ENCODE measurements around the gene ASPN. TPM values are rescaled to one million over a fixed set of nuclear protein-coding genes. Genes with fewer than 3 reads are reported as not detected.

Gene ASPN
- total and polyA plus RNA-seq, 2 experiments from 2014 or later, result 5.3 to 6.3 TPM

DNA sequence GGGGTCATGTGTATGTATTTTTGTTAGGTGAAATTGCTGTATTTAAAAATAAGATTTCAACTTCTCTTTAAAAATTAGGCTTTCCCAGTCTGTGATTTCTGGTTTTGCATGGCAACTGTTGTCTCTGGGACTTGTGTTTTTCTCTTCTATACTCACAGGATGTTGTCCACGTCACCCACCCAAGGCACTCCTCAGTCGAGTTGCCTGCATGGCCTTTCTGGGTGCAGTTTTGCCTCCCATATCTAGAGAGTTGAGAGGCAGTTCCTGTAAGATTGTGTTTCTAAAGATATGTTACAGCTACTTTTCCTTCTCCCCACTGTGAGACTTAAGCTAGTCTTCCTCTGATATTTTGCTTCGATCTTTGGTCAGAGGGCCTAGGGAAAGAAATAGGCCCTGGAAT lies 2.3 kb upstream of the ASPN start:
- Histone ChIP-seq H4K20me1 (ENCODE audit: insufficient read depth) (no peaks in the 10 kb centered on the region), H2AFZ (no peak overlapping the region), H3K9me2 (ENCODE audit: insufficient read depth) (no peaks in the 10 kb centered on the region), H3K36me3 (ENCODE audit: low read depth) (no peaks in the 10 kb centered on the region), H3K4me3 (no peak overlapping the region), H3K9ac (no peak overlapping the region), H3K4me2 (ENCODE audit: unreplicated experiment) (no peak overlapping the region), H3K27ac (no peak overlapping the region), H3K9me3 (ENCODE audit: low read depth) (no peaks in the 10 kb centered on the region), H3F3A (ENCODE audit: insufficient read depth) (peaks cover 36% of the 10 kb centered on the region), H3K27me3 (replicated peaks; ENCODE audit: insufficient read depth) (no peaks in the 10 kb centered on the region), H3K79me2 (ENCODE audit: insufficient read depth) (no peaks in the 10 kb centered on the region), H3K4me1 (ENCODE audit: insufficient read depth) (peaks cover 55% of the 10 kb centered on the region)
- in situ Hi-C loops (cut with MboI), result no loop called here
- WGBS, 2 experiments (ENCODE audit: low coverage in 1 of 2, low lambda C conversion rate in 2 of 2, missing lambda C conversion rate in 2 of 2), result 97 to 98% methylated on average over 3 of the region's 3 CpGs
- no peak for DNase-seq
- TF ChIP-seq EZH2 (IDR thresholded peaks at IDR 0.05; ENCODE audit: insufficient read depth, poor library complexity, severe bottlenecking), result no peak
- TF ChIP-seq EZH2phosphoT487 (IDR thresholded peaks at IDR 0.05; ENCODE audit: insufficient read depth, low read depth), result no peak

DNA sequence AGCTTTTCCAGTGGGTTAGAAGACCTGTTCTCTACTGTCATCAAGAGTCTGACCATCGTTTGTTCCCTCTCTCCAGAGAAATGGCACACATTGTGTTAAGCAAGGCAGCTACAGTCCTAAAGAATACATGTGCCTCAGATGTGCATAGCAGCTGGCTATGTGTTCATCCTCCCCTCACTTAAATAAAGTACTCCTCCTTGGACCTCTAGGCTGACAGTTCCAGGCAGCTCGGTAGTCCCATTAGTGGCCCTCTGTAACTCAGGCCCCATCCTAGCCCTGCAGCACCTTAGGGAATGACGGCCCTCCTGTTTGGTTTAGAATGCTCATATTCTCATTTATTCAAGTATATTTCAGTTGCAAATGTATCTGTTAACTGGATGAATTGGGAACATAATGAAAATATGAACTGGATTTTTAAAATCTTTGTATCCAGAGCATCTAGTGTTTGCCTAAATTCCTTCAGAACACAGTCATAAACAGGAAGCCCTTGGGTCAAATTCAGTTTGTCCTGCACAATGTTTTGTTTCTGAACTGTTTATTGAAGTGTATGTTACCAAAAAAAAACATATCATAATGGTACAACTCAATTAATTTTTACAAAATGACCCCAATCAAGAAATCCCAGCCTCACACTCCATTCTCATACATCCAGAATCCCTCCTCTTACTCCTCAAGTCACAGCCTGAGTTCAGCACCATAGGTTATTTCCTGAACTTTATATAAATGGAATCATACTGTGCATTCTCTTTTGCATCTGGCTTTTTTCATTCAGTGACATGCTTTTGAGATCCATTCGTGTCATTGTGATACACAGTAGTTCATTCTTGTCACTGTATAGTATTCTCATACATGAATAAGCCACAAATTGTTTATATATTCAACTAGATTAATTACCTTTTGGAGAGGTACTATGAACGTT lies 1.6 kb upstream of the ASPN start:
- TF ChIP-seq EZH2 (IDR thresholded peaks at IDR 0.05; ENCODE audit: insufficient read depth, poor library complexity, severe bottlenecking), result no peak
- TF ChIP-seq EZH2phosphoT487 (IDR thresholded peaks at IDR 0.05; ENCODE audit: insufficient read depth, low read depth), result no peak
- H3K9me3 ChIP-seq (ENCODE audit: low read depth), result no peaks in the 10 kb centered on the region
- H3K36me3 ChIP-seq (ENCODE audit: low read depth), result no peaks in the 10 kb centered on the region
- H3K9me2 ChIP-seq (ENCODE audit: insufficient read depth), result no peaks in the 10 kb centered on the region
- 83 to 85% methylated on average over 5 of the region's 5 CpGs for WGBS, 2 experiments (ENCODE audit: low coverage in 1 of 2, low lambda C conversion rate in 2 of 2, missing lambda C conversion rate in 2 of 2)
- in situ Hi-C loops (cut with MboI), result no loop called here
- no peak overlapping the region for H3K27ac ChIP-seq
- H3K9ac ChIP-seq, result no peak overlapping the region
- H3K4me1 ChIP-seq (ENCODE audit: insufficient read depth), result peaks cover 48% of the 10 kb centered on the region
- peak overlapping the region; percentile 52 for H2AFZ ChIP-seq
- H3F3A ChIP-seq (ENCODE audit: insufficient read depth), result peaks cover 30% of the 10 kb centered on the region
- H3K4me3 ChIP-seq, result no peak overlapping the region
- H3K4me2 ChIP-seq (ENCODE audit: unreplicated experiment), result no peak overlapping the region
- no peaks in the 10 kb centered on the region for H3K27me3 ChIP-seq (replicated peaks; ENCODE audit: insufficient read depth)
- H4K20me1 ChIP-seq (ENCODE audit: insufficient read depth), result no peaks in the 10 kb centered on the region
- DNase-seq, result peak; percentile 44
- no peaks in the 10 kb centered on the region for H3K79me2 ChIP-seq (ENCODE audit: insufficient read depth)

DNA sequence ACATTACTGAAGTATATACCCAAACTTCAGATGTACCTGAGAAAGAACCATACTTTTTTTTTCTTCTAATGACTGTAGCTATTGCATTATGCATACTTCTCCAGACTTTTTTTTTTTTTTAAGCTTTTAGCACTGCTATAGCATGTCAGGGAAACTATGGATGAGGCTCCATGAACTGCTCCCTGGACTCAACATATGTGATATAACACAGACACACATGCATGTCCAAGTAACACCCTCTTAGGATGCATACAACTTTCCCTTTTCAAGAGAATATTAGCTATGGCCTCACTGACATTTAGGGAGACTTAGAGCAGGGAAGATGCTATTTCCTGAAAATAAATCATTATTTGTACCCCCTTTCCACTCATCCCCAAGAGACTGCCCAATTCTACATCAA lies 499 bp upstream of the ASPN start:
- Histone ChIP-seq H2AFZ (no peak overlapping the region), H3K9me3 (ENCODE audit: low read depth) (no peaks in the 10 kb centered on the region), H3K79me2 (ENCODE audit: insufficient read depth) (no peaks in the 10 kb centered on the region), H3K9ac (no peak overlapping the region), H3K27me3 (replicated peaks; ENCODE audit: insufficient read depth) (no peaks in the 10 kb centered on the region), H3K9me2 (ENCODE audit: insufficient read depth) (no peaks in the 10 kb centered on the region), H3K4me3 (no peak overlapping the region), H3K4me1 (ENCODE audit: insufficient read depth) (peaks cover 46% of the 10 kb centered on the region), H3K4me2 (ENCODE audit: unreplicated experiment) (peak overlapping the region; percentile 63), H3K36me3 (ENCODE audit: low read depth) (no peaks in the 10 kb centered on the region), H3F3A (ENCODE audit: insufficient read depth) (peaks cover 28% of the 10 kb centered on the region), H3K27ac (0 out of 2 replicates have a peak overlapping the region, but pooled peaks have one; percentile 21), H4K20me1 (ENCODE audit: insufficient read depth) (no peaks in the 10 kb centered on the region)
- TF ChIP-seq EZH2 (IDR thresholded peaks at IDR 0.05; ENCODE audit: insufficient read depth, poor library complexity, severe bottlenecking) (no peak), EZH2phosphoT487 (IDR thresholded peaks at IDR 0.05; ENCODE audit: insufficient read depth, low read depth) (no peak)
- DNase-seq, result no peak
- in situ Hi-C loops (cut with MboI), result no loop called here

DNA sequence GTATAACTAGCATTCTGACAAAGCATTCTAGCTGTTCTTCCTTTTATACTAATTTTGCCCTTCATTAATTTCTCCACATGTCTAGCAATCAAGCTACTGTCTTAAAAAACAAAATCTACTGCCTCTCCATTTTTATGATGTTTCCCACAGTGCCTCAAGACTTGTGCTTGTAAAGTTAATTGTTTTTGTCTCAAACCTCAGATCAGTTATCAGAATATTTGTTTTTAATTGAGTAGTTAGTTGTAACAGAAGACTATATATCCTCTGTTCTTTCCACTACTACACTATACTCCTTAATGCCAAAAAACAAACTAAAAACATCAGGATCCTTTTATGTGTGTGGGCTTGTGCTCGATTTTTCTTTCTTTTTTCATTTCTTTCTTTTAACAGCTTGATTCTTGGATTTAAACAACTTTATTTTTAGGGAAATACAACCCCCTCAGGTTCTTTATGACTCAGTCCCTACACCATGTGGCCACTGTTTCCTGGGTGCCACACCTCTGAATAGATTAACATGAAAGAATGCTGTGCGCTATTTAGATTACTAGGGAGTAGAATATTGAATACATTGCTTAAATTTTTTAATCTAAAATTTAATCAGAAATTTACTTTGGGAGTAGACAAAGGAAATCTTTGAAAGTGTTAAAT lies 1.2 kb downstream of the ASPN start:
- Histone ChIP-seq H2AFZ (peak overlapping the region; percentile 37), H3F3A (ENCODE audit: insufficient read depth) (peaks cover 28% of the 10 kb centered on the region), H3K4me2 (ENCODE audit: unreplicated experiment) (peak overlapping the region; percentile 63), H3K79me2 (ENCODE audit: insufficient read depth) (no peaks in the 10 kb centered on the region), H3K9me2 (ENCODE audit: insufficient read depth) (no peaks in the 10 kb centered on the region), H3K27ac (peak overlapping the region; percentile 34), H3K27me3 (replicated peaks; ENCODE audit: insufficient read depth) (no peaks in the 10 kb centered on the region), H3K36me3 (ENCODE audit: low read depth) (no peaks in the 10 kb centered on the region), H3K9ac (0 out of 2 replicates have a peak overlapping the region, but pooled peaks have one; percentile 5), H4K20me1 (ENCODE audit: insufficient read depth) (no peaks in the 10 kb centered on the region), H3K4me3 (peak overlapping the region; percentile 33; the same call in 1 of the 2 replicates), H3K9me3 (ENCODE audit: low read depth) (no peaks in the 10 kb centered on the region), H3K4me1 (ENCODE audit: insufficient read depth) (peaks cover 46% of the 10 kb centered on the region)
- 19 to 28% methylated on average over 2 of the region's 2 CpGs for WGBS, 2 experiments (ENCODE audit: low coverage in 1 of 2, low lambda C conversion rate in 2 of 2, missing lambda C conversion rate in 2 of 2)
- in situ Hi-C loops (cut with MboI), result no loop called here
- peak; percentile 44 for DNase-seq
- TF ChIP-seq EZH2phosphoT487 (IDR thresholded peaks at IDR 0.05; ENCODE audit: insufficient read depth, low read depth), result no peak

All from GM23248 (cell line).